HG02678 (cell line): ENCODE results near the gene HOMER2.

Experiments
- ATAC-seq: cut with Tn5 transposase; IDR thresholded peaks from one replicate; pipeline ENCODE4 v1.9.1; 2021; ENCODE audit warnings: mild to moderate bottlenecking, moderate library complexity; ENCODE audit not compliant: unreplicated experiment

Gene HOMER2

DNA sequence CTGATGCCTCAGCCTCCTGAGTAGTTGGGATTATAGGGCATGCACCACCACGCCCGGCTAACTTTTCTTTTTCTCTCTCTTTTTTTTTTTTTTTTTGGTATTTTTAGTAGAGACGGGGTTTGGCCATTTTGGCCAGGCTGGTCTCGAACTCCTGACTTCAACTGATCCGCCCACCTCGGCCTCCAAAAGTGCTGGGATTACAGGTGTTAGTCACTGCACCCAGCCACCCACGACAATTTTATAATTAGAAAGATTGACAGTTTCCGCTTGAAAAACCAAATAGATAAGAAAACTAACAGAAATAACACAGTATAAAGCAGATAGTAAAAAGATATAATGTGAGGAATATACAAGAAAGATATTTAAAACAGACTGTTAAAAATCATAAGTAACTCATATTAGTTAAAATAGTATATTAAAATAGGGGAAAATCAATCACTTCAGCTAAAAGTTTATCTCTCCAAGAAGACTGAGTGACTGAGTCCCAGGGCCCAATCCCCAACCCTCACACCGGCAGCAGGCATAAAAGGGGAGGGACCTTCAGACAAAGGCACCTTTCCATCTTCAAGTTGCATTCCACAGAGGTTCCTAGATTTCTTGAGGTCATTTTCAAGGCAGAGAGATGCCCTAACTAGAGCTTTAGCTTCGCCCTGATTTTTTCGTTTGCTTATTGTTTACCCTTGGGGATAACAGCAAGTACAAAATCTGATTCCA is 144.4 kb downstream of the HOMER2 start:
- ATAC-seq, result no peak

DNA sequence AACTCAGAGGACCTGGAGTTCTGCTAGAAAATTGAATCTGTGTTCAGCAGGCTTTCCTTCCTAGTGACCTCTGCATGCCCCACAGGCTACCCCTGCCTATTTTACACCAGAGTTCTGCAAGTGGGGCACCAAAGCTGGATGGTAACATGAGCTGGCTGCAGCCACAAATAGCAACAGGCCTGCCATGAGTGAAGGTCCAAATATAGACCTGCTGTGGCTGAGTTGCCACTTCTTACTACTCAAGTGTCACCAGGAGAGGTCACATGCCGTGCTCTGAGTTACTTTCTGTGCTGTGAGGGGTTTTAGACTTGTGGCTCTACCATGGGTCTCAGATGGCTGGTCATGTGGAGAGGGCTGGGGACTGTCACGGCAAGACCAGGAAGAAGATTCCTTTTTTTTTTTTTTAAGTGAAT is 146.5 kb downstream of the HOMER2 start, which contains the start of gene FSD2:
TSS of gene FSD2 (minus strand) at position 76 of the 413 bp plus-strand sequence. CDS start 18,679 bp downstream, outside the sequence.
- ATAC-seq, result peak; percentile 53

GRCh38 chr15:82804575-82804949 is 148.0 kb downstream of the HOMER2 start:
- ATAC-seq, result no peak

GRCh38 chr15:82803793-82804574 is 148.5 kb downstream of the HOMER2 start:
- no peak for ATAC-seq

GRCh38 chr15:82802497-82802896 is 150.0 kb downstream of the HOMER2 start:
- ATAC-seq, result no peak

GRCh38 chr15:82799183-82799841 is 153.2 kb downstream of the HOMER2 start:
- no peak for ATAC-seq
